IMR-90 (cell line): ENCODE measurements around the gene CPSF4. TPM values are rescaled to one million over a fixed set of nuclear protein-coding genes. Genes with fewer than 3 reads are reported as not detected.

ENCODE experiments used
- ATAC-seq: fragments of 200-7000 bp; cut with Tn5 transposase; 2 replicates; pipeline ENCODE4 v1.9.1; 2020; ENCODE audit warnings: low read depth, mild to moderate bottlenecking, moderate library complexity
- BruUV-seq: library from RNA; stranded (reverse); fragments of 400-500 nt; replicated peaks from 2 replicates; lab custom pipeline; 2021; lab: Mats Ljungman, UMichigan
- CTCF ChIA-PET: fragments of 300-600 bp; formaldehyde crosslinking; extraction: SDS; loops from one replicate; lab custom pipeline; 2021; ENCODE audit warnings: antibody characterized with exemption; lab: Yijun Ruan, JAX
- POLR2A ChIA-PET: fragments of 300-600 bp; sonication (Branson Sonifier 250); formaldehyde crosslinking; loops from one replicate; lab custom pipeline; 2022; ENCODE audit warnings: antibody characterized with exemption; ENCODE audit not compliant: unreplicated experiment; lab: Charles Lee
- DNase-seq: peaks from one replicate; pipeline ENCODE4 v3.0.0; 2013
- H2AFZ ChIP-seq: replicated peaks from 2 replicates; pipeline ENCODE3; 2013; ENCODE audit warnings: low read length, mild to moderate bottlenecking; ENCODE audit not compliant: poor library complexity
- H2AK5ac ChIP-seq: 2 replicates; pipeline ENCODE4 v1.6.1; 2013; ENCODE audit warnings: low read depth, low read length, inconsistent platforms
- H2AK9ac ChIP-seq: replicated peaks from 2 replicates; pipeline ENCODE3; 2013; ENCODE audit warnings: mild to moderate bottlenecking, low read depth, low read length, moderate library complexity; ENCODE audit not compliant: poor library complexity
- H2BK120ac ChIP-seq: 2 replicates; pipeline ENCODE4 v1.6.1; 2013; ENCODE audit warnings: low read depth, low read length, inconsistent platforms
- H2BK15ac ChIP-seq: 3 replicates; pipeline ENCODE4 v1.6.1; 2013; ENCODE audit warnings: low read depth, low read length, inconsistent platforms
- H2BK20ac ChIP-seq: 2 replicates; pipeline ENCODE4 v1.6.1; 2013; ENCODE audit warnings: low read depth, mild to moderate bottlenecking, inconsistent platforms, low read length, moderate library complexity
- H2BK5ac ChIP-seq: 2 replicates; pipeline ENCODE4 v1.6.1; 2013; ENCODE audit warnings: mild to moderate bottlenecking, low read depth, low read length, inconsistent platforms; ENCODE audit not compliant: poor library complexity, severe bottlenecking
- H3K14ac ChIP-seq: replicated peaks from 2 replicates; pipeline ENCODE4 v1.6.1; 2013; ENCODE audit warnings: low read depth, low read length, inconsistent platforms
- H3K18ac ChIP-seq: 2 replicates; pipeline ENCODE4 v1.6.1; 2013; ENCODE audit warnings: low read depth, low read length, control low read depth
- H3K23ac ChIP-seq: 2 replicates; pipeline ENCODE4 v1.6.1; 2013; ENCODE audit warnings: low read depth, low read length, inconsistent platforms
- H3K27ac ChIP-seq: 2 replicates; pipeline ENCODE4 v1.5.1; 2013; ENCODE audit warnings: mild to moderate bottlenecking, control low read depth, low read length; ENCODE audit not compliant: insufficient read depth
- H3K27me3 ChIP-seq: 2 replicates; pipeline ENCODE4 v1.6.1; 2013; ENCODE audit warnings: low read length; ENCODE audit not compliant: control insufficient read depth, insufficient read depth
- H3K36me3 ChIP-seq: 2 replicates; pipeline ENCODE4 v1.6.1; 2013; ENCODE audit warnings: low read length, mixed read lengths; ENCODE audit not compliant: control insufficient read depth, insufficient read depth
- H3K4ac ChIP-seq: 2 replicates; pipeline ENCODE4 v1.6.1; 2013; ENCODE audit warnings: low read depth, low read length, inconsistent platforms
- H3K4me1 ChIP-seq: 2 replicates; pipeline ENCODE4 v1.6.1; 2013; ENCODE audit warnings: low read length, mixed read lengths; ENCODE audit not compliant: control insufficient read depth, insufficient read depth
- H3K4me2 ChIP-seq: 2 replicates; pipeline ENCODE4 v1.6.1; 2013; ENCODE audit warnings: low read depth, mild to moderate bottlenecking, control low read depth, low read length, moderate library complexity
- H3K4me3 ChIP-seq: 2 replicates; pipeline ENCODE4 v1.5.1; 2013; ENCODE audit warnings: low read depth, mild to moderate bottlenecking, control low read depth, low read length, moderate library complexity; ENCODE audit not compliant: insufficient read depth
- H3K56ac ChIP-seq: 2 replicates; pipeline ENCODE4 v1.6.1; 2013; ENCODE audit warnings: low read length, inconsistent platforms; ENCODE audit not compliant: insufficient read depth; ENCODE audit errors: extremely low read depth
- H3K79me1 ChIP-seq, 2 experiments: 2 replicates each; pipeline ENCODE4 v1.6.1; 2013; ENCODE audit warnings: low read length in 2 of 2, inconsistent platforms in 1 of 2, low read depth in 1 of 2
- H3K9ac ChIP-seq: 2 replicates; pipeline ENCODE4 v1.6.1; 2013; ENCODE audit warnings: low read depth, low read length, control low read depth
- H3K9me1 ChIP-seq: 2 replicates; pipeline ENCODE4 v1.6.1; 2013; ENCODE audit warnings: low read length, inconsistent platforms; ENCODE audit not compliant: insufficient read depth
- H3K9me3 ChIP-seq: 2 replicates; pipeline ENCODE4 v1.6.1; 2013; ENCODE audit warnings: low read length; ENCODE audit not compliant: control insufficient read depth, insufficient read depth
- H4K20me1 ChIP-seq: 2 replicates; pipeline ENCODE4 v1.6.1; 2013; ENCODE audit warnings: low read length, inconsistent platforms; ENCODE audit not compliant: insufficient read depth
- H4K5ac ChIP-seq: 2 replicates; pipeline ENCODE4 v1.6.1; 2013; ENCODE audit warnings: mild to moderate bottlenecking, low read depth, low read length, control low read depth
- H4K8ac ChIP-seq, 2 experiments: 2 replicates each; pipeline ENCODE4 v1.6.1; 2013; ENCODE audit warnings: low read depth in 2 of 2, low read length in 2 of 2, control low read depth in 1 of 2, inconsistent platforms in 1 of 2
- H4K91ac ChIP-seq: 2 replicates; pipeline ENCODE4 v1.6.1; 2013; ENCODE audit warnings: low read depth, low read length, inconsistent platforms; ENCODE audit not compliant: insufficient read depth
- BHLHE40 ChIP-seq: fragments of 150-350 bp; IDR thresholded peaks from 2 replicates; pipeline ENCODE4 v1.6.1; 2016; ENCODE audit warnings: mild to moderate bottlenecking, low read depth, low read length
- CEBPB ChIP-seq: IDR thresholded peaks from 2 replicates; pipeline ENCODE4 v1.6.1; 2012; ENCODE audit warnings: low read depth, low read length, improper control_type of control experiment
- CHD1 ChIP-seq: IDR thresholded peaks from 2 replicates; pipeline ENCODE4 v1.6.1; 2012; ENCODE audit warnings: low read depth, low read length, improper control_type of control experiment
- FOS ChIP-seq: fragments of 150-350 bp; IDR thresholded peaks from 2 replicates; pipeline ENCODE4 v1.6.1; 2016; ENCODE audit warnings: low read depth, low read length
- MAFK ChIP-seq: IDR thresholded peaks from 2 replicates; pipeline ENCODE4 v1.6.1; 2012; ENCODE audit warnings: low read depth, low read length, improper control_type of control experiment
- MAZ ChIP-seq: IDR thresholded peaks from 2 replicates; pipeline ENCODE4 v1.6.1; 2012; ENCODE audit warnings: low read depth, mild to moderate bottlenecking, low read length, improper control_type of control experiment, moderate library complexity, borderline replicate concordance
- MXI1 ChIP-seq: IDR thresholded peaks from 2 replicates; pipeline ENCODE4 v1.6.1; 2012; ENCODE audit warnings: low read depth, mild to moderate bottlenecking, low read length, moderate library complexity, borderline replicate concordance
- NFE2L2 ChIP-seq: fragments of 150-350 bp; IDR thresholded peaks from 2 replicates; pipeline ENCODE4 v1.6.1; 2016; ENCODE audit warnings: low read depth, mild to moderate bottlenecking, low read length
- POLR2A ChIP-seq: IDR thresholded peaks from 2 replicates; pipeline ENCODE4 v1.6.1; 2012; ENCODE audit warnings: mild to moderate bottlenecking, low read depth, low read length
- RAD21 ChIP-seq: IDR thresholded peaks from 2 replicates; pipeline ENCODE4 v1.6.1; 2012; ENCODE audit warnings: low read length, improper control_type of control experiment
- RCOR1 ChIP-seq: IDR thresholded peaks from 2 replicates; pipeline ENCODE4 v1.6.1; 2012; ENCODE audit warnings: mild to moderate bottlenecking, low read length, improper control_type of control experiment; ENCODE audit not compliant: insufficient replicate concordance
- RFX5 ChIP-seq: IDR thresholded peaks from 2 replicates; pipeline ENCODE4 v1.8.0; 2012; ENCODE audit warnings: low read depth, mild to moderate bottlenecking, low read length, moderate library complexity
- SMC3 ChIP-seq: fragments of 150-350 bp; IDR thresholded peaks from 2 replicates; pipeline ENCODE4 v1.6.1; 2016; ENCODE audit warnings: low read depth, mild to moderate bottlenecking, antibody characterized with exemption, low read length, moderate library complexity
- WGBS, 2 experiments: methylation state at CpG; one replicate each; pipeline versions ENCODE4 v1.1.5 to v1.1.7; 2013; ENCODE audit warnings: missing lambda C conversion rate in 2 of 2; ENCODE audit not compliant: insufficient read length in 1 of 2; ENCODE audit errors: extremely low coverage in 2 of 2; 5-methylcytosine and 5-hydroxymethylcytosine counted together
- dilution Hi-C: fragments of 300-500 bp; cut with HindIII; formaldehyde crosslinking; loops from one replicate; pipeline ENCODE4 v1.14.3; 2018; ENCODE audit warnings: low sequenced_read_pairs; ENCODE audit not compliant: unreplicated experiment
- in situ Hi-C: fragments of 300-500 bp; cut with MboI; formaldehyde crosslinking; loops from 3 replicates; pipeline ENCODE4 v1.14.3; 2019; ENCODE audit warnings: low sequenced_read_pairs, inconsistent platforms, mixed read lengths
- intact Hi-C: fragments of 100-400 bp; cut with micrococcal nuclease; formaldehyde crosslinking; loops from 2 replicates; pipeline ENCODE4 v1.10.0; 2022
- polyA plus RNA-seq, 3 experiments: library from polyadenylated mRNA; depleted of rRNA; stranded (reverse); fragments of >200 nt; gene quantifications; 2 replicates each; pipeline ENCODE4 v1.2.3, GENCODE V29; 2012; ENCODE audit warnings: low replicate concordance in 1 of 3
- total RNA-seq: library from RNA; depleted of rRNA; stranded (reverse); fragments of >200 nt; gene quantifications from 2 replicates; pipeline ENCODE4 v1.2.3, GENCODE V29; 2012
- TF ChIP-seq, protein P1 (sequence below): conservative IDR thresholded peaks from 2 replicates; pipeline ENCODE4 v1.5.1; 2012; ENCODE audit warnings: mild to moderate bottlenecking, low read depth, low read length, improper control_type of control experiment
- TF ChIP-seq, protein P2 (sequence below): fragments of 150-350 bp; IDR thresholded peaks from 2 replicates; pipeline ENCODE4 v1.6.1; 2016; ENCODE audit warnings: low read depth, mild to moderate bottlenecking, low read length, moderate library complexity, borderline replicate concordance
- TF ChIP-seq, protein P3 (sequence below): fragments of 150-350 bp; IDR thresholded peaks from 2 replicates; pipeline ENCODE4 v1.6.1; 2017; ENCODE audit warnings: mild to moderate bottlenecking, antibody characterized with exemption, low read length, low read depth

CPSF4 gene
- total and polyA plus RNA-seq, 2 of the 4 experiments (the other 2 are of a cell fraction): 23.8 to 44.9 TPM

DNA sequence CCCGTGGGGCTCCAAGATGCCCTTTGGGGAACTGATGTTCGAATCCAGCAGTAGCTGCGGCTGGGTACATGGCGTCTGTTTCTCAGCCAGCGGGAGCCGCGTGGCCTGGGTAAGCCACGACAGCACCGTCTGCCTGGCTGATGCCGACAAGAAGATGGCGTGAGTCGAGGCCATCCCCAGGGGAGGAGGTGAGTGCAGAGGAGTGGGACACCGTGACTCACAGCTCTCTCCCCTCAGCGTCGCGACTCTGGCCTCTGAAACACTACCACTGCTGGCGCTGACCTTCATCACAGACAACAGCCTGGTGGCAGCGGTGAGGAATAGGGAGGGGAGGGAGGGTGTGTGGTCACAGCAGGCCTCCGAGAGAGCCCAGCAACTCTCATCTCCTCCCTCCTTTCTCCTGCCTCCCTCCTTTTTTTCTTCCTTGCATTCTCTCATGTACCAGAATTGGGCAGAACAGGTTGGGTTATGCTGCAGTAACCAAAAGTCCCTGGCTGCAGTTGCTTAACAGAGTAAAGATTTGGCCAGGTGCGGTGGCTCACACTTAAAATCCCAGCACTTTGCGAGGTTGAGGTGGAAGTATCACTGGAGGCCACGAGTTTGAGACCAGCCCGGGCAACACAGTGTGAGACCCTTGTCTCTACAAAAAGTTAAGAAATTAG lies 47.7 kb upstream of the CPSF4 start:
- H2AK5ac ChIP-seq: no peak overlapping the region
- peak overlapping the region; percentile 51 for H2AFZ ChIP-seq
- no peak overlapping the region for H4K8ac ChIP-seq
- no peak overlapping the region for H2AK9ac ChIP-seq
- no peak overlapping the region for H2BK120ac ChIP-seq
- no peaks in the 10 kb centered on the region for H3K27me3 ChIP-seq
- no peak overlapping the region for H3K18ac ChIP-seq
- no peak overlapping the region for H2BK20ac ChIP-seq
- DNase-seq: no peak
- peaks cover 3% of the 10 kb centered on the region for H3K9me1 ChIP-seq
- no peak overlapping the region for H3K4me2 ChIP-seq
- H3K14ac ChIP-seq: no peak overlapping the region
- intact Hi-C loops: no loop called here
- no peak overlapping the region for H4K91ac ChIP-seq
- no peak overlapping the region for H2BK5ac ChIP-seq
- no peak overlapping the region for H3K4me3 ChIP-seq
- dilution Hi-C loops: no loop called here
- peaks cover 64% of the 10 kb centered on the region for H3K36me3 ChIP-seq
- CTCF ChIA-PET: interaction anchor here (0.8 kb wide), 1 partner anchor 389 kb away, joined by 3 read pairs; no protein-coding TSS in a partner anchor
- in situ Hi-C loops: no loop called here
- H2BK15ac ChIP-seq: no peak overlapping the region
- no TSS peak for BruUV-seq
- H3K4ac ChIP-seq: no peak overlapping the region
- H3K27ac ChIP-seq: no peak overlapping the region
- H3K4me1 ChIP-seq: peaks cover 7% of the 10 kb centered on the region
- no peak overlapping the region for H3K9ac ChIP-seq
- POLR2A ChIA-PET: no interaction called here
- H3K23ac ChIP-seq: no peak overlapping the region
- H3K9me3 ChIP-seq: no peaks in the 10 kb centered on the region
- peaks cover 5 to 58% of the 10 kb centered on the region in 2 experiments for H3K79me1 ChIP-seq
- no peak for ATAC-seq
- WGBS, 2 experiments: 95% methylated on average over 8 of the region's 23 CpGs; no CpG with 5 or more reads in 1 of the 2 experiments
- H3K56ac ChIP-seq: no peak overlapping the region
- TF ChIP-seq RCOR1 (no peak), CHD1 (no peak), FOS (no peak), RFX5 (no peak), SMC3 (no peak), MXI1 (no peak), NFE2L2 (no peak), MAZ (no peak), POLR2A (no peak), MAFK (no peak), RAD21 (no peak), BHLHE40 (no peak), CEBPB (no peak)
- TF ChIP-seq, protein P1, sequence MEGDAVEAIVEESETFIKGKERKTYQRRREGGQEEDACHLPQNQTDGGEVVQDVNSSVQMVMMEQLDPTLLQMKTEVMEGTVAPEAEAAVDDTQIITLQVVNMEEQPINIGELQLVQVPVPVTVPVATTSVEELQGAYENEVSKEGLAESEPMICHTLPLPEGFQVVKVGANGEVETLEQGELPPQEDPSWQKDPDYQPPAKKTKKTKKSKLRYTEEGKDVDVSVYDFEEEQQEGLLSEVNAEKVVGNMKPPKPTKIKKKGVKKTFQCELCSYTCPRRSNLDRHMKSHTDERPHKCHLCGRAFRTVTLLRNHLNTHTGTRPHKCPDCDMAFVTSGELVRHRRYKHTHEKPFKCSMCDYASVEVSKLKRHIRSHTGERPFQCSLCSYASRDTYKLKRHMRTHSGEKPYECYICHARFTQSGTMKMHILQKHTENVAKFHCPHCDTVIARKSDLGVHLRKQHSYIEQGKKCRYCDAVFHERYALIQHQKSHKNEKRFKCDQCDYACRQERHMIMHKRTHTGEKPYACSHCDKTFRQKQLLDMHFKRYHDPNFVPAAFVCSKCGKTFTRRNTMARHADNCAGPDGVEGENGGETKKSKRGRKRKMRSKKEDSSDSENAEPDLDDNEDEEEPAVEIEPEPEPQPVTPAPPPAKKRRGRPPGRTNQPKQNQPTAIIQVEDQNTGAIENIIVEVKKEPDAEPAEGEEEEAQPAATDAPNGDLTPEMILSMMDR: no peak
- TF ChIP-seq, protein P2, sequence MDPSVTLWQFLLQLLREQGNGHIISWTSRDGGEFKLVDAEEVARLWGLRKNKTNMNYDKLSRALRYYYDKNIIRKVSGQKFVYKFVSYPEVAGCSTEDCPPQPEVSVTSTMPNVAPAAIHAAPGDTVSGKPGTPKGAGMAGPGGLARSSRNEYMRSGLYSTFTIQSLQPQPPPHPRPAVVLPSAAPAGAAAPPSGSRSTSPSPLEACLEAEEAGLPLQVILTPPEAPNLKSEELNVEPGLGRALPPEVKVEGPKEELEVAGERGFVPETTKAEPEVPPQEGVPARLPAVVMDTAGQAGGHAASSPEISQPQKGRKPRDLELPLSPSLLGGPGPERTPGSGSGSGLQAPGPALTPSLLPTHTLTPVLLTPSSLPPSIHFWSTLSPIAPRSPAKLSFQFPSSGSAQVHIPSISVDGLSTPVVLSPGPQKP: no peak
- TF ChIP-seq, protein P3, sequence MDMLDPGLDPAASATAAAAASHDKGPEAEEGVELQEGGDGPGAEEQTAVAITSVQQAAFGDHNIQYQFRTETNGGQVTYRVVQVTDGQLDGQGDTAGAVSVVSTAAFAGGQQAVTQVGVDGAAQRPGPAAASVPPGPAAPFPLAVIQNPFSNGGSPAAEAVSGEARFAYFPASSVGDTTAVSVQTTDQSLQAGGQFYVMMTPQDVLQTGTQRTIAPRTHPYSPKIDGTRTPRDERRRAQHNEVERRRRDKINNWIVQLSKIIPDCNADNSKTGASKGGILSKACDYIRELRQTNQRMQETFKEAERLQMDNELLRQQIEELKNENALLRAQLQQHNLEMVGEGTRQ: no peak
- no peak overlapping the region for H4K5ac ChIP-seq
- peaks cover 40% of the 10 kb centered on the region for H4K20me1 ChIP-seq
